ENCODE data around the gene SLC6A17.

Gene SLC6A17

DNA sequence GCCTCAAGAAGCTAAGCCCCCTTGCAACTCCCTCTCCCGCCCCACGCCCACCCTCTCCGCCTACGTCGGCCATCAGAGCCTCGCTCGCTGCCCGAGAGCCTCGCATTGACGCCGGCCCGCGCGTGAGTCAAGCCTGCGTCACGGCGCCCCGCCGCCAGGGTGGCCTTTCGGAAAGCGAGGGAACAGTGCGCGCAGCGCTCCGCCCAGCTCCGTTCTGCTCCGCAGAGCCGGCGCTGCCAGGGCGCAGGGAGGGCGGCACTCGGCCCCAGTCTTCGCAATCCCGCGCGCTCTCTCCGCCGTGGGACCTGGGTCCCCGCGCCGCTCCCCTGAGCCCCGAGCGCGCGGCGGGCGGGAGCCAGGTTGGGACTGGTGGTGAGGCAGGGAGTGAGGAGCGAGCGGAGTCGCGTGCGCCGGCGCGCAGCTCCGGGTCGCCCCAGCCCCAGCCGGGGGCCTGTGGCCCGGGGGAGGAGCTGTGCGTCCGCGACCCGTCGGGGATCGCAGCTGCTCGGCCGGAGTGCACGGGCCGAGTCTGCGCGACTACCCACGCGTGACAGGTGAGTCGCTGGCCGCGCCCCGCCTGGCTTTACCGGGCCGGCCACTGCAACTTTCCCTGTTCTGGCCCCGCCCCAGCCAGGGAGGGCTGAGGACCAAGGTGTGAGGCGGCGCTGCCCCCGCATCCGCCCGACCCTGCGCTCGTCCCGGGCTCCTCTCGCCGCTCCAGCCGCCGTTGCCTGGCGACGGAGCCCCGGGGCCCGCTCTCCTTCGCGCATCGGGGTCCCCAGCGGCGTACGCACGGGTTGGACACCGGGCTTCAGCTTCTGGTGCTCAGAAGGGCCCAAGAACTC lies at the start of gene SLC6A17:
SLC6A17 (plus strand) TSS at position 165 of the 845 bp plus-strand sequence. CDS start 16,436 bp downstream, outside the sequence.
- peak within 1 kb of the TSS in 1 of 2 donors; percentile 56 for H3K4me3 ChIP-seq (ENCODE audit: low read depth in 1 of 2, low read length in 2 of 2)
- peaks cover 27% of the 10 kb centered on the region for H3K27me3 ChIP-seq (ENCODE audit: low read depth, low read length)
- peaks cover 0 to 14% of the 10 kb centered on the region in 2 donors for H3K4me1 ChIP-seq (ENCODE audit: control insufficient read depth in 1 of 2, insufficient read depth in 2 of 2, low read length in 2 of 2)
- H3K36me3 ChIP-seq (ENCODE audit: control insufficient read depth in 1 of 2, insufficient read depth in 2 of 2, low read length in 2 of 2) = no peaks in the 10 kb centered on the region
- no peaks in the 10 kb centered on the region for H3K9me3 ChIP-seq (ENCODE audit: control insufficient read depth in 1 of 2, low read length in 2 of 2)
- H3K27ac ChIP-seq (ENCODE audit: low read length) = no peak within 1 kb of the TSS

DNA sequence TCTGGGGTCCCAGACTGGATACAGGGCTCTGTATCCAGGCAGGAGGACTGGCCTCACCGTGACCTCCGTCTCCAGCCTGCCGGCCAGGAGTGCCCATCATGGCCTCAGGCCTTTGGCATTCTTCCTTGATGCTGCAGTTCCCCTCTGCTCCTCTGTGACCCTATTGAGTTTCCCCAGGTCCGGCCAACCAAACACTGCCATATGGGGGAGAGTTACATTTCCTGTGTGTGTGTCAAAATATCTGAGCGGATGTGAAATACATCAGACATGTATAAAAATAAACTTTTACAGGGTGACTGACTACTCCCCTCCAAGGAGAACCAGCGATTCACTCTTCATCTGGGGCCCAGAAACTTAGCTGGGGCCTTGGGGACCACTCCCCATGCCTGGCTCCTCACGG lies 48.2 kb upstream of the SLC6A17 start:
- Histone ChIP-seq H3K9me3 (ENCODE audit: control insufficient read depth in 1 of 2, low read length in 2 of 2) (no peaks in the 10 kb centered on the region), H3K4me3 (ENCODE audit: low read depth in 1 of 2, low read length in 2 of 2) (no peak overlapping the region), H3K27me3 (ENCODE audit: low read depth, low read length) (no peaks in the 10 kb centered on the region), H3K36me3 (ENCODE audit: control insufficient read depth in 1 of 2, insufficient read depth in 2 of 2, low read length in 2 of 2) (no peaks in the 10 kb centered on the region), H3K4me1 (ENCODE audit: control insufficient read depth in 1 of 2, insufficient read depth in 2 of 2, low read length in 2 of 2) (no peaks in the 10 kb centered on the region), H3K27ac (ENCODE audit: low read length) (no peak overlapping the region)

DNA sequence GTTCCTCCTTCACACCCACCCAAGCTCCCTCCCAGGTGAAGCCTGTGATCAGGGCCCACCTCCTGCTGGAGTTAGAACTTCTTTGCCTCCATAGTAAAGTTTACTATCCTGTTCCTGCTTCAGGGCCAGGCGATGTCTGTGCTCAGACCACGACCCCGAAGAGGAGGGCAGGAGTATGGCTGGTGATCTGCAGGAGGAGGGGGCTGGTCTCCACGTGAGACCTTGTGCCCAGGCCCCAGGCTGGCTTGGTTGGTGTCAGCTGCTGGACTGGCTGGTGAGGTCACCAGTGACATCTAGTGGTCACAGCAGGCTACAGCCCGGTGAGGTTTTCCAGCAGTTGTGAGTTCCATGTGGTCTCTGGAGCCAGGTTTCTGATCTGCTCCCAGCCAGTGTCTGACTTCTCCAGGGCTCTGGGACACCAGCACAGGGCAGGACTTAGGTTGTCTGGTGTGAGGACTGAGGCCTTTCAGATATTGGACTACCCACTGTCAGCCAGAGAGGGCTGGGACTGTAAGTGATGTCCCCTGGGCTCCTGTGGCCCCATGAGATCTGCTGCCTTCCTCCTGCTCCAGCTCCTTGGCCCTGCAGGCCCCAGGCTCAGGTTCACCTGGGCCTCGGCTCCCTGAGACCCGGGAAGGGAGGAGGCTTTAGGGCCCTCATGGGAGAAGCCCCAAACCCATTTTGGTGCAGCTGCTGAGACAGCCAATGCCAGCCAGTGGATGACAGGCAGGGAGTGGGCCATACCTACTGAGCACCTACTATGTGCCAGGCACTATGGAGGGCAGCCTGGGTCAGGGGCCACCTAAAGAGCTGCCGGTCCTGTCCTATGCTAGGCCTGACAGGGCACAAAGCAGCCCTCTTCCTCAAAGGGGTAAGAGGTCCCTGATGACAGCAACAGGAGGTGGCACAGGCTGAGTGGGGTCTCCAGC lies 44.0 kb upstream of the SLC6A17 start:
- H3K4me1 ChIP-seq (ENCODE audit: control insufficient read depth in 1 of 2, insufficient read depth in 2 of 2, low read length in 2 of 2) = peaks cover 0 to 5% of the 10 kb centered on the region in 2 donors
- no peak overlapping the region for H3K4me3 ChIP-seq (ENCODE audit: low read depth in 1 of 2, low read length in 2 of 2)
- H3K27ac ChIP-seq (ENCODE audit: low read length) = no peak overlapping the region
- H3K9me3 ChIP-seq (ENCODE audit: control insufficient read depth in 1 of 2, low read length in 2 of 2) = no peaks in the 10 kb centered on the region
- H3K27me3 ChIP-seq (ENCODE audit: low read depth, low read length) = no peaks in the 10 kb centered on the region
- H3K36me3 ChIP-seq (ENCODE audit: control insufficient read depth in 1 of 2, insufficient read depth in 2 of 2, low read length in 2 of 2) = no peaks in the 10 kb centered on the region

DNA sequence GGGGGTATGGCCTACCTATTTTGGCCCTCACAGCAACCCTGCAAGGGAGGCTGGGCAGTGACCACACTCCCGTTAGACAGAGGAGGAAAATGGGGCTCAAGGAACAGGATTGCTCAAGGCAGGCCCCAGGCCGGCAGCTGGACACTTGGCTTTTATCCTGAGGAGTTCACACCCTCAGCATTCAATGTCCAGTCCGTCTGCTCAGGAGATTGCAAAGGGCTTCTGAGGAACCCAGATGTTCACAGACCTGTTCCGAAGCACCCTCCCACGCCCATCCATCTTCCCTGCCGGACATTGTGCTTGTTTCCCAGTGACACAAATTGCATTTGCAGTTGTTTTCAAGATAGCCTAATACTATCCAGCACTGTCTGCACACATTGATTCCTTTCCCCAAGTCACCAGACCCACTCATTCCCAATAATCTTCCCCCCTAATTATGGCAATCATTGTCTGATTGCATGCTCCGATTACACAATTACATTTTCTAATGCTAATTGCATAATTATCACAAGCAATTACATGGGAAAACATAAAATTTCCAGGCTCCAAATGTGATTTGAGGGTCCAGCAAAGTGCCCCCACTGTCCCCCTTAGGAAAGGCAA lies 42.3 kb upstream of the SLC6A17 start:
- Histone ChIP-seq H3K4me1 (ENCODE audit: control insufficient read depth in 1 of 2, insufficient read depth in 2 of 2, low read length in 2 of 2) (peaks cover 0 to 5% of the 10 kb centered on the region in 2 donors), H3K27me3 (ENCODE audit: low read depth, low read length) (no peaks in the 10 kb centered on the region), H3K9me3 (ENCODE audit: control insufficient read depth in 1 of 2, low read length in 2 of 2) (no peaks in the 10 kb centered on the region), H3K36me3 (ENCODE audit: control insufficient read depth in 1 of 2, insufficient read depth in 2 of 2, low read length in 2 of 2) (no peaks in the 10 kb centered on the region), H3K4me3 (ENCODE audit: low read depth in 1 of 2, low read length in 2 of 2) (no peak overlapping the region), H3K27ac (ENCODE audit: low read length) (no peak overlapping the region)

DNA sequence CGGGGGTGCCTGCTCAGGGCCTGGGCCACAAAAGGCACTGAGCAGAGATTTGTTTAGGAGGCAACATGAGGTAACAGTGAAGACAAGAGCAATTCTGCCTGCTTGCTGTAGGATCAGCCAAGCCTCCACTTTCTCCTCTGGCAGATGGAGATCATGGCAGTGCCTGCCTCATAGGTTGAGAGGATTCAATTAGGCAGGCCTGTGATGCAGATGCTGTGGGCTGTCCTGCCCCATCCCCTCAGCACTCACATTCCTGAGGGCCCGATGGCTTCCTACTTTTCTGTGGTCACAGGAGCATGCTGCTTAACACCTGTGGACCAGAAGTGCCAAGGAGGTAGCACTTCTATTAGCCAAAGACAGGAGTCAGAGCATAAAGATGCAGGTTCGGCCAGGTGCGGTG lies 39.2 kb upstream of the SLC6A17 start:
- H3K36me3 ChIP-seq (ENCODE audit: control insufficient read depth in 1 of 2, insufficient read depth in 2 of 2, low read length in 2 of 2) = no peaks in the 10 kb centered on the region
- H3K27ac ChIP-seq (ENCODE audit: low read length) = no peak overlapping the region
- peaks cover 0 to 5% of the 10 kb centered on the region in 2 donors for H3K4me1 ChIP-seq (ENCODE audit: control insufficient read depth in 1 of 2, insufficient read depth in 2 of 2, low read length in 2 of 2)
- H3K27me3 ChIP-seq (ENCODE audit: low read depth, low read length) = no peaks in the 10 kb centered on the region
- no peak overlapping the region for H3K4me3 ChIP-seq (ENCODE audit: low read depth in 1 of 2, low read length in 2 of 2)
- no peaks in the 10 kb centered on the region for H3K9me3 ChIP-seq (ENCODE audit: control insufficient read depth in 1 of 2, low read length in 2 of 2)

DNA sequence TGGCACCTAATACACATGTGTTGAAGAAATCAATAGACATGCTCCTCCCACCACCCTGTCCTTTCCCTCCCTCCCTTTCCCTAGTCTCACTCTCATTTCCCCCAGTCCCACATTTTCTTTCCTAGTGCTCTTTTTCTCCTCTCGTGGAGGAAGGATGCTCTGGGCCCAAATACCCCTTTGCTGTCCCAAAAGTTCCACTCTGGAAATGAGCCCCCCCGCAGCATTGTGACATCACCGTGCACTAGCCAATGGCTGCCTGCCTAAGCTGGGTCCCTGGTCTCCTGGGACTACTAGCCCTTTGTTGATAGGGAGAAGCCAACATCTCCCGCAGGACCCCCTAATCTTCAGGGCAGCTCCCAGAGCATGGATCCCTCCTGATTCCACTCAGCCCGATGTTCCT lies 38.2 kb upstream of the SLC6A17 start, which contains the start of gene UBL4B:
UBL4B (plus strand) TSS at position 301 of the 400 bp plus-strand sequence; CDS start at position 393, 92 bp downstream.
- no peak within 1 kb of the TSS for H3K27ac ChIP-seq (ENCODE audit: low read length)
- no peaks in the 10 kb centered on the region for H3K27me3 ChIP-seq (ENCODE audit: low read depth, low read length)
- H3K36me3 ChIP-seq (ENCODE audit: control insufficient read depth in 1 of 2, insufficient read depth in 2 of 2, low read length in 2 of 2) = no peaks in the 10 kb centered on the region
- H3K4me1 ChIP-seq (ENCODE audit: control insufficient read depth in 1 of 2, insufficient read depth in 2 of 2, low read length in 2 of 2) = peaks cover 0 to 5% of the 10 kb centered on the region in 2 donors
- H3K9me3 ChIP-seq (ENCODE audit: control insufficient read depth in 1 of 2, low read length in 2 of 2) = no peaks in the 10 kb centered on the region
- H3K4me3 ChIP-seq (ENCODE audit: low read depth in 1 of 2, low read length in 2 of 2) = no peak within 1 kb of the TSS

DNA sequence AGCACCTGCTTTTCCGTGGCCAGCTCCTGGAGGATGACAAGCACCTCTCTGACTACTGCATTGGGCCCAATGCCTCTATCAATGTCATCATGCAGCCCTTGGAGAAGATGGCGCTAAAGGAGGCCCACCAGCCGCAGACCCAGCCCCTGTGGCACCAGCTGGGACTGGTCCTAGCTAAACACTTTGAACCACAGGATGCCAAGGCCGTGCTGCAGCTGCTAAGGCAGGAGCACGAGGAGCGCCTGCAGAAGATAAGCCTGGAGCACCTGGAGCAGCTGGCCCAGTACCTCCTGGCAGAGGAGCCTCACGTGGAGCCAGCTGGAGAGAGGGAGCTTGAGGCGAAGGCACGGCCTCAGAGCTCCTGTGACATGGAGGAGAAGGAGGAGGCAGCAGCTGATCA lies 37.6 kb upstream of the SLC6A17 start:
- H3K27ac ChIP-seq (ENCODE audit: low read length) = no peak overlapping the region
- no peaks in the 10 kb centered on the region for H3K9me3 ChIP-seq (ENCODE audit: control insufficient read depth in 1 of 2, low read length in 2 of 2)
- no peaks in the 10 kb centered on the region for H3K36me3 ChIP-seq (ENCODE audit: control insufficient read depth in 1 of 2, insufficient read depth in 2 of 2, low read length in 2 of 2)
- peaks cover 0 to 5% of the 10 kb centered on the region in 2 donors for H3K4me1 ChIP-seq (ENCODE audit: control insufficient read depth in 1 of 2, insufficient read depth in 2 of 2, low read length in 2 of 2)
- no peak overlapping the region for H3K4me3 ChIP-seq (ENCODE audit: low read depth in 1 of 2, low read length in 2 of 2)
- no peaks in the 10 kb centered on the region for H3K27me3 ChIP-seq (ENCODE audit: low read depth, low read length)

DNA sequence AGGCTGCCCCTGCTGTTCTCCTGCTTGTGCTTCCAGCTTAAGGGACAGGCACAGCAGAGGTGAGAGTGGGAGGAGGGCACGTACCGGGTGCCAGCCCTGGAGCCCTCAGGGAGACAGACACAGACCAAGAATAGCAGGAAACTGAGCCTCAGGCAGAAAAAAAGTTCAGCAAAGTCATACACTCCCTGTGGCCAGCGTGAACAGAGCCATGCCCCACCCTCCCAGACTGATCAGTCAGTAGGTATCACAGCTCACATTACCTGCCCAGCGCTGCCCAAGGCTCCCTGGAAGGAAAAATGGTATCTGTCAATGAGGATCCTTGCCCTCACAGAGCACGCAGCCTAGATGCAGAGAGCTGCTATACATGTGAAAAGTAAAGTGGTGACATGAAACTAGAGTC lies 36.7 kb upstream of the SLC6A17 start:
- H3K27me3 ChIP-seq (ENCODE audit: low read depth, low read length) = no peaks in the 10 kb centered on the region

DNA sequence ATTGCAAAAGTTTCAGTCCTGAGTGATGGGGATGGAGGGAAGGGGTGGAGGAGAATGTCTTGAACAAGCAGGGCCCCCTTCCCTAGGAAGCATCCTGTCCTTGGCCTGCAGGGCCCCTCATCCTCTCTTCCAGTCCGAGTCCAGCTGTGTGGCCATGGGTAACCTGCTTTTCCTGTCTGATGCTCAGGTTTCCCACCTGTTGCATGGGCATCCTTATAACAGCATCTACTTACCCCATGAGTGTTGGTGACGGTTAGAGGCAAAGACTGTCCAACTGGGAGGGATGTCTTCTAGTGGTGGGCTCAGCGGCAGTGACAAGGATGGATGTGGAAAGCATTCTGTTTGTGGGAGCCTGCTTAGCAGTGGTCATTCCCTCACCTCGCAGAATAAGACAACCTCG lies 36.1 kb upstream of the SLC6A17 start:
- Histone ChIP-seq H3K9me3 (ENCODE audit: control insufficient read depth in 1 of 2, low read length in 2 of 2) (no peaks in the 10 kb centered on the region), H3K4me3 (ENCODE audit: low read depth in 1 of 2, low read length in 2 of 2) (no peak overlapping the region), H3K27ac (ENCODE audit: low read length) (no peak overlapping the region), H3K27me3 (ENCODE audit: low read depth, low read length) (no peaks in the 10 kb centered on the region), H3K4me1 (ENCODE audit: control insufficient read depth in 1 of 2, insufficient read depth in 2 of 2, low read length in 2 of 2) (no peaks in the 10 kb centered on the region), H3K36me3 (ENCODE audit: control insufficient read depth in 1 of 2, insufficient read depth in 2 of 2, low read length in 2 of 2) (no peaks in the 10 kb centered on the region)

More for the DNA sequence above, 36.7 kb upstream of the SLC6A17 start:
- Histone ChIP-seq H3K4me3 (ENCODE audit: low read depth in 1 of 2, low read length in 2 of 2) (no peak overlapping the region), H3K27ac (ENCODE audit: low read length) (no peak overlapping the region), H3K4me1 (ENCODE audit: control insufficient read depth in 1 of 2, insufficient read depth in 2 of 2, low read length in 2 of 2) (no peaks in the 10 kb centered on the region), H3K9me3 (ENCODE audit: control insufficient read depth in 1 of 2, low read length in 2 of 2) (no peaks in the 10 kb centered on the region), H3K36me3 (ENCODE audit: control insufficient read depth in 1 of 2, insufficient read depth in 2 of 2, low read length in 2 of 2) (no peaks in the 10 kb centered on the region)

DNA sequence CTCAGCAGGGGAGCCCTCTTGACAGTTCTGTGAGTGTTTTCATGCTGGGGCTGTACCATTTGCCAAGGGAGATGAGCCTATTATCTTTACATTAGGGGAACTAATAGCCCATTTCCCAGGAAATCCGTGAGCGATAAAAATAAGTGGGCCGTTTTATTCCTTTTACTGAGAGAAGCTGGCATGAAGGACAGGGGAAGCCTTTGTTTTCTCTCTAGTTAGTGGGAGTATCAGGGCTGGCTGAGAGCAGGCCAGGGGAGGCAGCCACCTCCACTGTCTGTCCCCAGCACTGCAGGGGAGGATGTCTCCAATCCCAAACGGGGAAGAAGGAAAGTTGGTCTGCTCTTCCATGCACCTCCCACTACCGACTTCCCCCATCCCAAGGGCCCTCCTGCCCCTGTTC lies 35.5 kb upstream of the SLC6A17 start:
- H3K9me3 ChIP-seq (ENCODE audit: control insufficient read depth in 1 of 2, low read length in 2 of 2) = no peaks in the 10 kb centered on the region
- no peaks in the 10 kb centered on the region for H3K27me3 ChIP-seq (ENCODE audit: low read depth, low read length)
- no peaks in the 10 kb centered on the region for H3K4me1 ChIP-seq (ENCODE audit: control insufficient read depth in 1 of 2, insufficient read depth in 2 of 2, low read length in 2 of 2)
- no peak overlapping the region for H3K4me3 ChIP-seq (ENCODE audit: low read depth in 1 of 2, low read length in 2 of 2)
- no peak overlapping the region for H3K27ac ChIP-seq (ENCODE audit: low read length)
- no peaks in the 10 kb centered on the region for H3K36me3 ChIP-seq (ENCODE audit: control insufficient read depth in 1 of 2, insufficient read depth in 2 of 2, low read length in 2 of 2)

All from muscle layer of duodenum (tissue), 2 donors.